Peyer's patch (tissue), 4 donors: Measurements from ENCODE around the gene PCYT1A. TPM values are rescaled to one million over a fixed set of nuclear protein-coding genes. Genes with fewer than 3 reads are reported as not detected.

Experiments
- DNase-seq, 3 donors: peaks; one replicate each; pipeline ENCODE4 v3.0.0-alpha.2; 2017 to 2019
- H3K27ac ChIP-seq, 4 donors: fragments of 200-600 bp; sonication (generic); one replicate each; pipeline ENCODE4 v1.5.1; 2016 to 2019
- H3K27me3 ChIP-seq, 2 donors: fragments of 200-600 bp; sonication (generic); one replicate each; pipeline ENCODE4 v1.5.1; 2019
- H3K36me3 ChIP-seq, 3 donors: fragments of 200-600 bp; sonication (generic); one replicate each; pipeline ENCODE4 v1.5.1; 2016 to 2019
- H3K4me1 ChIP-seq, 4 donors: fragments of 200-600 bp; sonication (generic); one replicate each; pipeline ENCODE4 v1.5.1; 2016 to 2019
- H3K4me3 ChIP-seq, 4 donors: fragments of 200-600 bp; sonication (generic); 1 replicate in 3 of 4; 2 replicates in 1 of 4; pipeline ENCODE4 v1.5.1; 2016 to 2019; ENCODE audit warnings: mild to moderate bottlenecking in 1 of 4
- H3K9me3 ChIP-seq, 4 donors: fragments of 200-600 bp; sonication (generic); one replicate each; pipeline ENCODE4 v1.5.1; 2016 to 2019; ENCODE audit warnings: mild to moderate bottlenecking in 1 of 4
- POLR2A ChIP-seq, 2 donors: fragments of 450-650 bp; IDR thresholded peaks; one replicate each; pipeline ENCODE4 v1.5.1; 2017; ENCODE audit warnings: antibody characterized with exemption in 2 of 2, mild to moderate bottlenecking in 2 of 2, moderate library complexity in 2 of 2
- total RNA-seq, 4 donors: library from RNA; depleted of rRNA; stranded (reverse); fragments of >200 nt; gene quantifications; one replicate each; pipeline ENCODE4 v1.1.0, GENCODE V29; 2016
- TF ChIP-seq, protein P1 (sequence below), 6 experiments: fragments of 450-650 bp in 4 of 6; fragments of 200-600 bp in 2 of 6; sonication (generic) in 1 of 6; IDR thresholded peaks; one replicate each; pipeline ENCODE4 v1.5.1; 2017 to 2019; ENCODE audit warnings: antibody characterized with exemption in 6 of 6, mild to moderate bottlenecking in 3 of 6, moderate library complexity in 1 of 6

Gene PCYT1A
- total RNA-seq, 4 donors from 2014 or later = 168 to 211 (median 177) TPM

DNA sequence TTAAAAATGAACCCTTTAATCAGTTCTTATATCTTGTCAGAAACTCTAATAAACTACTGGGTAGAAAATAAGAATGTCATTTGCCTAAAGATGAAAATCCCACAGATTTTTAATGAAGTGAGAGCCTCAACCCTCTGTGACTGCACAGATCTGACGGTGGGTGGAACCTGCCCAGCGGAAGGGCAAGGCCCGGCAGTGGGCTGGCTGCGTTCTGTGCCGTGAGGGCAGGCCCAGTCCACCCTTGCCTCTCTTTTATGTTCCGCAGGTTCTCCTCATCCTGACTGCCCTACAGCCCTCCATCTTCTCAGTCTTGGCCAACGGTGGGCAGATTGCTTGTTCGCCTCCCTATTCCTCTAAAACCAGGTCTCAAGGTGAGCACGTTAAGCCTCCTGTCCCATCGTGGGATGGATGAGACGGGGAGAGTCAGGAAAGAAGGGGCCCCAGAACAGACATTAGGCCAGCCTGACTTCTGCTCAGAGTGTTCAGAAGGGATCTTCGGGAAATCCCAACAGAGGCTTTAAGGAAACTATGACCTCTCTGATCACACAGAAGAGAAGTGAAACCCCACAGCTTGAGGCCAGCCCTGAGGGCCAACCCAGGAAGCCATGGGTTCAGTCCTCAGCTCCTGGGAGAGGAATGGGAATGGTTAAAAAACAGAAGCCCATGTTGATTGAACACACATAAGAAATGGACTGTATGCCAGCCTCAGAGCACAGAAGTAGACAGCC, 55.2 kb downstream of the PCYT1A start:
- H3K27ac ChIP-seq = no peak overlapping the region
- H3K27me3 ChIP-seq = no peaks in the 10 kb centered on the region
- no peak for DNase-seq
- H3K4me3 ChIP-seq = no peak overlapping the region
- peaks cover 0 to 30% (median 0%) of the 10 kb centered on the region in 3 donors for H3K36me3 ChIP-seq
- TF ChIP-seq, protein P1, sequence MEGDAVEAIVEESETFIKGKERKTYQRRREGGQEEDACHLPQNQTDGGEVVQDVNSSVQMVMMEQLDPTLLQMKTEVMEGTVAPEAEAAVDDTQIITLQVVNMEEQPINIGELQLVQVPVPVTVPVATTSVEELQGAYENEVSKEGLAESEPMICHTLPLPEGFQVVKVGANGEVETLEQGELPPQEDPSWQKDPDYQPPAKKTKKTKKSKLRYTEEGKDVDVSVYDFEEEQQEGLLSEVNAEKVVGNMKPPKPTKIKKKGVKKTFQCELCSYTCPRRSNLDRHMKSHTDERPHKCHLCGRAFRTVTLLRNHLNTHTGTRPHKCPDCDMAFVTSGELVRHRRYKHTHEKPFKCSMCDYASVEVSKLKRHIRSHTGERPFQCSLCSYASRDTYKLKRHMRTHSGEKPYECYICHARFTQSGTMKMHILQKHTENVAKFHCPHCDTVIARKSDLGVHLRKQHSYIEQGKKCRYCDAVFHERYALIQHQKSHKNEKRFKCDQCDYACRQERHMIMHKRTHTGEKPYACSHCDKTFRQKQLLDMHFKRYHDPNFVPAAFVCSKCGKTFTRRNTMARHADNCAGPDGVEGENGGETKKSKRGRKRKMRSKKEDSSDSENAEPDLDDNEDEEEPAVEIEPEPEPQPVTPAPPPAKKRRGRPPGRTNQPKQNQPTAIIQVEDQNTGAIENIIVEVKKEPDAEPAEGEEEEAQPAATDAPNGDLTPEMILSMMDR (IDR thresholded peaks at IDR 0.05) = no peak
- TF ChIP-seq POLR2A (IDR thresholded peaks at IDR 0.05) = no peak
- H3K4me1 ChIP-seq = no peaks in the 10 kb centered on the region
- H3K9me3 ChIP-seq = no peaks in the 10 kb centered on the region

- H3K27ac ChIP-seq = no peak overlapping the region
- no peaks in the 10 kb centered on the region for H3K27me3 ChIP-seq
- no peak overlapping the region for H3K4me3 ChIP-seq
- no peaks in the 10 kb centered on the region for H3K9me3 ChIP-seq
- H3K4me1 ChIP-seq = no peaks in the 10 kb centered on the region
- no peak for DNase-seq
- no peak for TF ChIP-seq POLR2A (IDR thresholded peaks at IDR 0.05)
- TF ChIP-seq, protein P1 (IDR thresholded peaks at IDR 0.05) = no peak
- H3K36me3 ChIP-seq = peaks cover 0 to 16% (median 0%) of the 10 kb centered on the region in 3 donors
Measured at GRCh38 chr3:196227629-196228493, 59.7 kb downstream of the PCYT1A start.

DNA sequence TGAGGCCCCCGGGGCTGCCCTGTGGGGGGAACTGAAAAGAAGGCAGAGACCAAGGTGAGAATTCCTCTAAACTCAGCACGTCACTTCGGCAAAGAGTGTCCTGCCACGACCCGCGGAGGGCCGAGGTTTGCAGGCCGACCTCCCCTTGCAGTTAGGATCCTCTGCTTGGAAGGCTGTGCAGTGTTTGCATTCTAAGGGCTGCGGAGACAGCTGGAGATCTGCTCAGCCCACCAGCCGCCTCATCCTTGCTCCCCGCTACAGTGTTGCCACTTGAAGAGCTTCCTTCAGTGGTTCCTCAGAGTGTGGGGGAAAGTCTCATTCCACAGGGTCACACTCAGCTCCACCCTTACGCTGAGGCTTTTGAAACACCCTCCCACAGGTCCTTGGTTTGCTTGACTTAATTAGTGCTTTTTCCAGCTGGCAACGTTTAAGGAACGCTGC, 60.4 kb downstream of the PCYT1A start:
- Histone ChIP-seq H3K27ac (no peak overlapping the region), H3K9me3 (no peaks in the 10 kb centered on the region), H3K4me3 (no peak overlapping the region), H3K4me1 (no peaks in the 10 kb centered on the region), H3K36me3 (peaks cover 0 to 10% (median 0%) of the 10 kb centered on the region in 3 donors), H3K27me3 (no peaks in the 10 kb centered on the region)
- DNase-seq = no peak
- TF ChIP-seq POLR2A (IDR thresholded peaks at IDR 0.05) = no peak
- TF ChIP-seq, protein P1 (IDR thresholded peaks at IDR 0.05) = no peak

- TF ChIP-seq, protein P1 (IDR thresholded peaks at IDR 0.05) = no peak
- TF ChIP-seq POLR2A (IDR thresholded peaks at IDR 0.05) = no peak
- H3K4me3 ChIP-seq = no peak overlapping the region
- no peak for DNase-seq
- no peaks in the 10 kb centered on the region for H3K9me3 ChIP-seq
- no peaks in the 10 kb centered on the region for H3K27me3 ChIP-seq
- peaks cover 0 to 3% (median 0%) of the 10 kb centered on the region in 3 donors for H3K36me3 ChIP-seq
- no peaks in the 10 kb centered on the region for H3K4me1 ChIP-seq
- no peak overlapping the region for H3K27ac ChIP-seq
Measured at GRCh38 chr3:196225763-196226364, 61.7 kb downstream of the PCYT1A start.

GRCh38 chr3:196225086-196225485, 62.4 kb downstream of the PCYT1A start:
- TF ChIP-seq POLR2A (IDR thresholded peaks at IDR 0.05) = no peak
- TF ChIP-seq, protein P1 (IDR thresholded peaks at IDR 0.05) = no peak
- no peak overlapping the region for H3K27ac ChIP-seq
- no peak overlapping the region for H3K4me3 ChIP-seq
- peaks cover 0 to 3% (median 0%) of the 10 kb centered on the region in 3 donors for H3K36me3 ChIP-seq
- no peaks in the 10 kb centered on the region for H3K27me3 ChIP-seq
- no peak for DNase-seq
- peaks cover 0 to 4% (median 0%) of the 10 kb centered on the region in 4 donors for H3K4me1 ChIP-seq
- H3K9me3 ChIP-seq = no peaks in the 10 kb centered on the region
